GM18499 (cell line): ENCODE data around the gene ZNF654.
A peak's percentile ranks its signal among the peaks of the same experiment; 100 is the strongest.

Experiments
- ATAC-seq: cut with Tn5 transposase; IDR thresholded peaks from one replicate; pipeline ENCODE4 v1.9.1; 2021; ENCODE audit warnings: moderate number of reproducible peaks; ENCODE audit not compliant: insufficient read depth, unreplicated experiment

ZNF654 gene

GRCh38 chr3:88189361-88189810 lies 130.3 kb downstream of the ZNF654 start:
- ATAC-seq, result peak; percentile 93

GRCh38 chr3:88191872-88192409 lies 132.9 kb downstream of the ZNF654 start:
- ATAC-seq, result no peak

GRCh38 chr3:88192631-88193030 lies 133.6 kb downstream of the ZNF654 start:
- ATAC-seq, result no peak
